ENCODE results near the gene SHC2. TPM values are rescaled to one million over a fixed set of nuclear protein-coding genes. Genes with fewer than 3 reads are reported as not detected.

Gene SHC2
- polyA plus RNA-seq, 1 of the 3 experiments (the other 2 are of a cell fraction): 0.64 TPM

GRCh38 chr19:367561-367960, 93.3 kb downstream of the SHC2 start (continued):
- TF ChIP-seq, protein P1, sequence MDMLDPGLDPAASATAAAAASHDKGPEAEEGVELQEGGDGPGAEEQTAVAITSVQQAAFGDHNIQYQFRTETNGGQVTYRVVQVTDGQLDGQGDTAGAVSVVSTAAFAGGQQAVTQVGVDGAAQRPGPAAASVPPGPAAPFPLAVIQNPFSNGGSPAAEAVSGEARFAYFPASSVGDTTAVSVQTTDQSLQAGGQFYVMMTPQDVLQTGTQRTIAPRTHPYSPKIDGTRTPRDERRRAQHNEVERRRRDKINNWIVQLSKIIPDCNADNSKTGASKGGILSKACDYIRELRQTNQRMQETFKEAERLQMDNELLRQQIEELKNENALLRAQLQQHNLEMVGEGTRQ (IDR thresholded peaks at IDR 0.05; ENCODE audit: borderline replicate concordance, low read depth, low read length): no peak
- no peak for TF ChIP-seq GATA2 (CRISPR knock-in tag; IDR thresholded peaks at IDR 0.05)
- no peak for TF ChIP-seq JUND (IDR thresholded peaks at IDR 0.05)
- no peak for TF ChIP-seq TAF1 (IDR thresholded peaks at IDR 0.05; ENCODE audit: borderline replicate concordance, low read depth, low read length)
- no peak for TF ChIP-seq GABPA (IDR thresholded peaks at IDR 0.05; ENCODE audit: low read depth)
- no peak for TF ChIP-seq RAD21 (IDR thresholded peaks at IDR 0.05; ENCODE audit: low read length)

DNA sequence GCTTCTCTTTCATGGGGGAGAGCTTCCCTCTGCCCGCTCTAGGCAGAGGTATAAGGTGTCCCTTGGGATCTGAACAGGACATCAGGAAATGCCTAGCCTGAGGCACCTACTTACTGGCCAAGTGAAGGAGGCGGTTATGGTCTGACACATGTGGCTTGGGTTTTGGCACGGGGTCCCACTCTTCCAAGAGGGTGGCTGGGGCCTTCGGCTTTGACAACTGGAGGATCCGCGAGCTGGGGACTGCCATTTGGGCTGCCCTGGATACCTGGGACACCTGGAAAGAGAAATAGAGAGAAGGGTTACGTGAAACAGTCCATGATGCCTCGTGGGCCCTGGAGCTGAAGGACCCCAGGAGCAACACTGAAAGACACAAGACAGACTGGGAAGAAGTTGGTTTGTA, 93.9 kb downstream of the SHC2 start:
- H2AFZ ChIP-seq (ENCODE audit: low read depth): no peak overlapping the region
- no peak overlapping the region for H3K4me2 ChIP-seq
- no peaks in the 10 kb centered on the region for H3K9me2 ChIP-seq
- H3K4me1 ChIP-seq (ENCODE audit: control insufficient read depth in 1 of 2, insufficient read depth in 2 of 2, low read depth in 1 of 2, low read length in 1 of 2): peaks cover 0 to 6% of the 10 kb centered on the region in 2 experiments; a peak in 1 of 4 replicates
- H3K4me3 ChIP-seq (ENCODE audit: low read depth in 2 of 2, low read length in 1 of 2): no peak overlapping the region
- H3K27me3 ChIP-seq (ENCODE audit: insufficient read depth): no peaks in the 10 kb centered on the region
- DNase-seq: no peak
- no peaks in the 10 kb centered on the region for H3F3A ChIP-seq (replicated peaks; ENCODE audit: insufficient read depth)
- H3K79me2 ChIP-seq (ENCODE audit: insufficient read depth): no peaks in the 10 kb centered on the region
- no peak overlapping the region for H3K9ac ChIP-seq
- CTCF ChIA-PET: no interaction called here
- H3K27ac ChIP-seq (ENCODE audit: low read depth in 2 of 2, low read length in 1 of 2): no peak overlapping the region
- POLR2A ChIA-PET: no interaction called here
- H3K36me3 ChIP-seq (replicated peaks in 1 of 2; ENCODE audit: control insufficient read depth in 1 of 2, insufficient read depth in 2 of 2, low read length in 1 of 2): no peaks in the 10 kb centered on the region
- no peaks in the 10 kb centered on the region for H4K20me1 ChIP-seq (ENCODE audit: insufficient read depth)
- WGBS (ENCODE audit: low lambda C conversion rate): 48% methylated on average over 8 of the region's 8 CpGs
- H3K9me3 ChIP-seq: no peaks in the 10 kb centered on the region
- TF ChIP-seq YY1 (IDR thresholded peaks at IDR 0.05; ENCODE audit: low read depth) (no peak), RFX5 (IDR thresholded peaks at IDR 0.05; ENCODE audit: low read length) (no peak), NRF1 (IDR thresholded peaks at IDR 0.05; ENCODE audit: low read depth, low read length) (no peak), TEAD4 (IDR thresholded peaks at IDR 0.05; ENCODE audit: borderline replicate concordance, insufficient read depth) (no peak), TAF1 (IDR thresholded peaks at IDR 0.05; ENCODE audit: borderline replicate concordance, low read depth, low read length) (no peak), MXI1 (IDR thresholded peaks at IDR 0.05; ENCODE audit: low read depth, low read length) (no peak), TCF12 (IDR thresholded peaks at IDR 0.05) (no peak), NFIC (IDR thresholded peaks at IDR 0.05; ENCODE audit: borderline replicate concordance) (no peak), RAD21 (IDR thresholded peaks at IDR 0.05; ENCODE audit: low read length) (no peak), GABPA (IDR thresholded peaks at IDR 0.05; ENCODE audit: low read depth) (no peak), MAX (IDR thresholded peaks at IDR 0.05; ENCODE audit: low read depth) (no peak), REST (IDR thresholded peaks at IDR 0.05; ENCODE audit: low read depth, low read length) (no peak)
- TF ChIP-seq, protein P2, sequence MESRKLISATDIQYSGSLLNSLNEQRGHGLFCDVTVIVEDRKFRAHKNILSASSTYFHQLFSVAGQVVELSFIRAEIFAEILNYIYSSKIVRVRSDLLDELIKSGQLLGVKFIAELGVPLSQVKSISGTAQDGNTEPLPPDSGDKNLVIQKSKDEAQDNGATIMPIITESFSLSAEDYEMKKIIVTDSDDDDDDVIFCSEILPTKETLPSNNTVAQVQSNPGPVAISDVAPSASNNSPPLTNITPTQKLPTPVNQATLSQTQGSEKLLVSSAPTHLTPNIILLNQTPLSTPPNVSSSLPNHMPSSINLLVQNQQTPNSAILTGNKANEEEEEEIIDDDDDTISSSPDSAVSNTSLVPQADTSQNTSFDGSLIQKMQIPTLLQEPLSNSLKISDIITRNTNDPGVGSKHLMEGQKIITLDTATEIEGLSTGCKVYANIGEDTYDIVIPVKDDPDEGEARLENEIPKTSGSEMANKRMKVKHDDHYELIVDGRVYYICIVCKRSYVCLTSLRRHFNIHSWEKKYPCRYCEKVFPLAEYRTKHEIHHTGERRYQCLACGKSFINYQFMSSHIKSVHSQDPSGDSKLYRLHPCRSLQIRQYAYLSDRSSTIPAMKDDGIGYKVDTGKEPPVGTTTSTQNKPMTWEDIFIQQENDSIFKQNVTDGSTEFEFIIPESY (IDR thresholded peaks at IDR 0.05; ENCODE audit: borderline replicate concordance, low read depth): no peak
- TF ChIP-seq, protein P3, sequence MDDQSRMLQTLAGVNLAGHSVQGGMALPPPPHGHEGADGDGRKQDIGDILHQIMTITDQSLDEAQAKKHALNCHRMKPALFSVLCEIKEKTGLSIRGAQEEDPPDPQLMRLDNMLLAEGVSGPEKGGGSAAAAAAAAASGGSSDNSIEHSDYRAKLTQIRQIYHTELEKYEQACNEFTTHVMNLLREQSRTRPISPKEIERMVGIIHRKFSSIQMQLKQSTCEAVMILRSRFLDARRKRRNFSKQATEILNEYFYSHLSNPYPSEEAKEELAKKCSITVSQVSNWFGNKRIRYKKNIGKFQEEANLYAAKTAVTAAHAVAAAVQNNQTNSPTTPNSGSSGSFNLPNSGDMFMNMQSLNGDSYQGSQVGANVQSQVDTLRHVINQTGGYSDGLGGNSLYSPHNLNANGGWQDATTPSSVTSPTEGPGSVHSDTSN (IDR thresholded peaks at IDR 0.05): no peak
